Measurements from ENCODE around the gene GFRAL.
"Not testable (repeated sequence)": the region's sequence is repeated elsewhere in the genome, so short reads cannot be mapped to it uniquely, and the experiment has no call there.

GFRAL gene

GRCh38 chr6:55327169-55327568 is at the start of gene GFRAL:
Gene GFRAL (plus strand): TSS chr6:55327469. CDS start chr6:55327555, 86 bp downstream.
- no peak for DNase-seq

- no peak for DNase-seq
Observed at GRCh38 chr6:55277646-55278045, 49.6 kb upstream of the GFRAL start.

DNA sequence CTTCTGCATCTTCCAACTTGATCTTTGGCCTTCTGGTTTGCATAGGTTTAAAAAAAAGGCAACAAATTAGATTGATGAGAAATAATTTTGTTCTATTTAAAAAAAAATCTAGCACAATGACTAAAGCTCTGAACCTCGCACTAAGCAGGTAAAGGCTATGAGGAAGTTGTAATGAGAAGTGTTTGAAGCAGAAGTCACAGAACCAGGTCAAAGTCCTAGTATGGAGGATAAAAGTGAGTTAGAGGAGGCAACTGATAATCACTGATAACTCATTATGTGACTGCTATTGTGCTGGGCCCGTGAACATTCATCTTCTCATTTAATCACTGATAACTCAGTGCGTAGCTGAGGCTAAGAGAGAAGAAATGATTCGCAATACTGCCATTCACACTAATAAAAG is 46.1 kb upstream of the GFRAL start:
- no peak for DNase-seq

- no peak for DNase-seq
Observed at GRCh38 chr6:55282115-55282514, 45.2 kb upstream of the GFRAL start.

DNA sequence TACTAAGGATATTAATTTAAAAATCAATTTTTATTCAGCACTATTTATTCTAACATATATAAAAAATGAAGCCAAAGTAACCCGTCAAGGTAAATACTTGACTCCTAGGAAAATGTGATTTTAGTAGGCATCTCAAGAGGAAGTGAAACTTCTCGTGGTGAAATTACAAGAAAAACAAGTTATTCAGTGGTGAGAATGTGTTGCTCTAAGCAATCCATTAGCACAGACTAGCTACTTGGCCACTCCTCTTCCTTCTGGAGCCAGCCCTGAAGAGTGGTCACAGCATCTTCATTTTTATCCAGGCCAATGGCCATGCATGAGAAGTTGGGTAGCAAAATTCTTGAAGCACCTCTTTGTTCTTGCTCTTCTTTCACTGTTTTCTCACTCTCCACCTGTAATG is 40.4 kb upstream of the GFRAL start:
- no peak for DNase-seq

GRCh38 chr6:55290736-55291135 is 36.5 kb upstream of the GFRAL start:
- no peak for DNase-seq

GRCh38 chr6:55293116-55293515 is 34.2 kb upstream of the GFRAL start:
- no peak for DNase-seq

GRCh38 chr6:55297214-55297613 is 30.1 kb upstream of the GFRAL start:
- DNase-seq: not testable (repeated sequence)

DNA sequence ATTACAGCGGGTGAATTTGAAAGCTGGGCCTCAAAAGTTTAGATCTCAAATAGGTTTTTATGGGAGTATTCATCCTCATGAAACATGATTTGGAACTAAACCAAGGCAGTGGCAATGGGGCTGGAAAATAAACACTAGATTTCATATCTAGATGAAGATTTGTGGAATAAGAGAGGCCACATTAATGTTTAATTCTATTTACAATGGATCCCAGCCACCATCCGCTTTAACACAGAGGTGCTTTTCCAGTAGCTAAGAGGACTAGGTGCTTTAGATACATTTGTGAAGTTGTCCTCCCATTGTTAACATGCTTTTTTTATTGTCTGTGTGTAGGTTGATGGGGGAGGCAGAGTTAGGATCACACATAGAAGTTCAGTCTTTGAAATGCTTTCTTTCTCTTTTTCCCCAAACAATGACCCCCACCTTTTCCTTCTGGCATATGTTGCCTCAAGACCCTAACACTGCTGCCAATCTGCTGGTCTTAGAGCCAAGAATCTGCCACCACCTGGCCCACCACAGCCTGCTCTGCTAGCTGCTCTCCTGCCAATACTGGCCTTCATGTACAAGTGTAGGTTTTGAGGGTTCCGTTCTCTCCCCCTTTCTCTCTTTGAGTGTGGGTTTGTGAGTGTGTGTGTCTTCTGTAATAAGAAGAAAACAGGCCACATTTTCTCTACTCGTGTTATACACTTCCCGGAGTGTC is 27.8 kb upstream of the GFRAL start:
- DNase-seq: no peak

DNA sequence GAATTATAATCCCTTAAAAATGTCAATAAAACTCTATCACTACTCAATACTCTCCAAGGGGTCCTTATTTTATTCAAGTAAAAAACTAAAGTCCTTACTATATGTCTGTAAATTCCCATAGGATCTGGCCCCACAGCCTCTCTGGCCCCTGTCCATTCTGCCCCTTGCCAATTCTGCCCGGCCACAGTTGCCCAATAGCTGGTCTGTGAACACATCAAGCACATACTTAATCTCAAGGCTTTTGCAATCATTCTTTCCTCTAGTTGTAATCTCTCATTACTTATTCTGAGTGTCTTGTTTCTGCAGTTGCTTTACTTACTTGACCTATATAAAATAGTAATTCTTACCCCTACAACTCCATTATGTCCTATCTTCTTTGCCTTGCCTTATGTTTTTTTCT is 22.5 kb upstream of the GFRAL start:
- no peak for DNase-seq

DNA sequence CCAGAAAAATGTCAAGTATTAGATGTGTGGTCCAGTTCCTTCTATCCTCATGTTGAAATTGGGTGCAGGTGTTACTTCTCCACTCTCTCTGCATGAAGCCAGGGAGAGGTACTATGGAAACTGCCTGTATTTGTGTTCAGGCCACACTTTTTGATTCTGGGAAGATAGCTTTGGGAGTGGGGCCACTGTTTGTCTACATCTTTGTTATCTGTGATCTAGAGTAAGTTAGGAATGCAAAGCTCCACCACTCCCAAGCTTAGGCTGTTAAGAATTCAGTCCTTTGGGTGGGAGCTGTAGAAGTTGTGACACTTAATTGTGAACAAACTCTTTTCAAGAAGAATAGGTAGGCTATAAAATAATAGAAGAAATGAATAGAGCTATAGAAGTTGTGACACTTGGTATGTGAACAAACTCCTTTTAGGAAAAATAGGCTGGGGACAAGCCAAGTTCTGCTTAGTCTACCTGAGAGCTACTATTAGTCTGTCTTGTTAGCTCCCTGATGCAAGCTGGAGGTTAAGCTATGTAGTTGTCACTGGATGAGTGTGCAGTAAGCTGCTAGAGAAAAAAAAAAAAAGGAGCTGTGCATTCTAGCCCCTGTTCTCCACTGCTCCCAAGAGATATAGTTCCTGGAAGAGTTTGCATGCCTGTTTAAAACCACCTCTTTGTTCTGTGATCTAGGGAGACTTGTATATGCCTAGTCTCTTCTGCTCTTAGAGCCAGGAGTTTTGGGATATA is 7.1 kb upstream of the GFRAL start:
- no peak for DNase-seq

GRCh38 chr6:55320696-55321086 is 6.6 kb upstream of the GFRAL start:
- DNase-seq: no peak

GRCh38 chr6:55377150-55377549 is 49.9 kb downstream of the GFRAL start:
- DNase-seq: no peak

GRCh38 chr6:55379471-55379870 is 52.2 kb downstream of the GFRAL start:
- no peak for DNase-seq

DNA sequence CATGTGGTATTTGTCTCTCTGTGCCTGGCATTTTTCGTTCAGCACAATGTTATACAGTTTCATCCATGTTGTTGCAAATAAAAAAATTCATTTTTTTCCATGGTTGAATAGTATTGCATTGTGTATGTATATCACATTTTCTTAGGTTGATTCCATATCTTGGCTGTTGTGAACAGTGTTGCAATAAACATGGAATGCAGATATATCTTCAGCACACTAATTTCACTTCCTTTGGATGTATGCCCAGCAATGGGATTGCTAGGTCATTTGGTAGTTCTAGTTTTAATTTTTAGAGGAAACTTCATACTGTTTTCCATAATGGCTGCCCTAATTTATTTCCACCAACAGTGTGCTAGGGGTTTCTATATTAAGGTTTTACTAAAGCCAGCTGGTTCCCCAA is 52.6 kb downstream of the GFRAL start:
- no peak for DNase-seq

GRCh38 chr6:55388211-55388610 is 60.9 kb downstream of the GFRAL start:
- no peak for DNase-seq

GRCh38 chr6:55395871-55396270 is 68.6 kb downstream of the GFRAL start:
- no peak for DNase-seq

GRCh38 chr6:55397986-55398385 is 70.7 kb downstream of the GFRAL start:
- DNase-seq: no peak

DNA sequence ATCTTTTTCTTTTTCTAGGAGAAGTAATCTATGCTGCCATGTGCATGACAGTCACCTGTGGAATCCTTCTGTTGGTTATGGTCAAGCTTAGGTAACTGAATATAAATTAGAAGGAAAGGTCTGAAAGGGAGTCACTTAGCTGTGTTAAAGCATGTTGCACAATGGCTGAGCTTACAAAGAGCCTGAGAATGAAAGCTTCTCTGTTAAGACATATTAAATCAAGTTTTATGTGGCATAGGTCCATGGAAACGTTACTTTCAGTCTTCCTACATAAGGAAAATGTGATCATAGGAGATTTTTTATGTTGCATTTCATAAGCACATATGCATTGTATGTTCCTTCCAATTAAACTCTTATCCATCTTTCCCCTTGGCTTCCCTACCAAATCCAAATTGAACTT is 72.1 kb downstream of the GFRAL start:
- no peak for DNase-seq

DNA sequence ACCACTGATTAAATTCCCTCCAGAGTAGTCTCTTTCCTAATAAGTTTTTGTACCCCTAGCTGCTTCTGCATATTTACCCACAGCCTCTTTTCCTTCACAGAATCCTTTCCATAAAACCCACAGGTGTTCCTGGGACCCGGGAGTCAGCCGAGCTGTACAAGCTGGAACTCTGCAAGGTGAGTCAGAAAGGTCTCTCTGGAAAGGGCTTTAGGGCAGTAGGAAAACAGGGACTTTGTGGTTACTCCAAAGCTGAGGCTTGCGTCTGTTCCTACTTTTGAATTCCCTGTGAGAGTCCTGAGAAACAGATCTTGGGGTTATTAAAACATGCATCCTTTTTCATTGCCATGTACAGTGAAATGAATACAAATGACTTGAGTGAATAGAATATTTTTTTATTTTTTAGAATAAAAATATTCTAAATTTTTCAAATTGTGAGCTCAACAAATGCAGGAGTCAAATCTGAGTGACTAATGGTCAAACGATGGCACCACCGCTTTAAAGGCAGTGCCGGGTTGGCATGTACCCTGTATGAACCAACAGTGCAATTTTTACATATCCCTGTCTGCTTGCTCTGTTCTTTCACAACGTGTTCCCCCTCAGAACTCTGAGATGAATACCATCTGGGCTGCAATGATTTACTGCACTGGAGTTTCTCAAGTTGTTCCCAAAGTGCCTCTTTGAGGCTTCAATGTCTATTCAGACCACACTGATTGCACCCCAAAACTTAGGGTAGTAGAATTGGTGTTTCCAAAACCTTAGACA is 78.4 kb downstream of the GFRAL start:
- no peak for DNase-seq

DNA sequence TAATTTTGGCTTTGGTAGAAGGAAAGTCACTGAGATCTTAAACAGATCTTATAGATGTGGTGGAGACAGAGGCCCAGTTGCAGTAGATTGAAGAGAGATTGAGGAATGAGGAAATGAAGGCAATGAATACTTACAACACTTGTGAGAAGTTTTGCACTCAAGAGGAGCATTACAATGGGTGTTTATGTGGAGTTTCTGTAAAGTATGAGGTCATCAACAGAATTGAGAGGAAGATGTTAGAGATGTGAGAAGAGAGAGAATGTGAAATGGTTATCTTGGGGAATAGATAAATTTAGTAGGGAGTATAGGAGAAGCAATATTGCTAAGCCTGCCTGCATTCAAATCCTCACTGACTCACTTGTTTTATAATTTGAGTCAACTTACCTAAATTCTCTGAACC is 83.4 kb downstream of the GFRAL start:
- no peak for DNase-seq

- no peak for DNase-seq
Observed at GRCh38 chr6:55423933-55424332, 96.7 kb downstream of the GFRAL start.

DNA sequence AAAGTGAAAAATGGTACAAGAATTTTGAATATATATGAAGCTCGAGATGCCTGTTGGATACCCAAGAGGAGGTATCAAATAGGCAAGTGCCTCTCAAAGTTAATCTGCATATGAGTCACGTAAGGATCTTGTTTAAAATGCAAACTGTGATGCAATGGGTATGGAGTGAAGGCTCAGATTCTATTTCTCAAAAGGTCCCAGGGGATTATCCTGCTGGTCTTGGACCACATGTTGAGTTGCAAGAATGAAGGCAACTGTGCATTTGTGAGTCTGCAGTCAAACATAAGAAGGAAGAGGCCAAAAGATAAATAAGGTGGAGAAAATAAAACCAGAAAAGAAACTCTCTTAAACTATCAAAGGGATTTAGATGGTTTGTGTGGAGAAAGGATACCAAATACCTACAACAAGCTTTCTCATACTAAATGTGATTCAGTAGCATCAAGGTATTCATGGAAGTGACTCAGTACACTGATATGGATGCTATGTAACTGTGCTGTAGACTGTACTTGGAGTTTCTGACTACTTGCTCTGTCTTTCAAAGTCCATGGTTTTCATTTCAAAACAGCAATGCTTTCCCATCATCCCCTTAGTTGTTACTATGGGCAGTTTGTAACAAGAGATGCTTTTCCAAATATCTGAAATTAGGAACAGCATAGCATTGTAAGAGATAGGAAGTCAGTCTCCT is 106.3 kb downstream of the GFRAL start:
- DNase-seq: no peak

Measured in retina (tissue), 1 donor.